IPS-NIHi7 (cell line): Measurements from ENCODE around the gene PAQR4.
A peak's percentile ranks its signal among the peaks of the same experiment; 100 is the strongest.

ENCODE experiments used
- DNase-seq: peaks from one replicate; pipeline ENCODE4 v3.0.0; 2012; ENCODE audit warnings: mixed read lengths; ENCODE audit errors: extremely low spot score

The PAQR4 gene

GRCh38 chr16:2964475-2965336 is 4.4 kb upstream of the PAQR4 start:
- DNase-seq: peak; percentile 93

DNA sequence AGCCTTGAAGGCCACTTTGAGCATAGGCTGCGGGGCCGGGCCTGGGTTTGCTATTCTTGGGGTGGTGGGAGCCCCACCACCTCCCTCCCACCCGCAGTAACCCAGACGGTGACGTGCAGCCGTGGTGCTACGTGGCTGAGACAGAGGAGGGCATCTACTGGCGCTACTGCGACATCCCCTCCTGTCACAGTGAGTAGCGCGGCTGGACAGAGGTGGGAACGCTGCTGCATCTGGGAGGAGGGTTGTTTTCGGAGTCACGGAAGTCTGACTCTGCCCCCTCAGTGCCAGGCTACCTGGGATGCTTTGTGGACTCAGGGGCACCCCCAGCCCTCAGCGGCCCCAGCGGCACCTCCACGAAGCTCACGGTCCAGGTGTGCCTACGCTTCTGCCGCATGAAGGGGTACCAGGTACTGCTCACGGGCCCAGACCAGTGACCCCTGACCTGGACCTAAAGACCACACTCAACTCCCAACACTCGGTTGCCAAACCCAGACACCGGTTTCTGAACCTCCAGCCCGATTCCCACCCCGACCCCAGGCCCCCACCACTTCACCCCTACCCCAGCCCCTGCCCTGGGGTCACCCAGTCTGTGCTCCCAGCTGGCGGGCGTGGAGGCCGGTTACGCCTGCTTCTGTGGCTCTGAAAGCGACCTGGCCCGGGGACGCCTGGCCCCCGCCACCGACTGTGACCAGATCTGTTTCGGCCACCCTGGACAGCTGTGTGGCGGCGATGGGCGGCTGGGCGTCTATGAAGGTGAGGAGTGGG is 2.9 kb upstream of the PAQR4 start:
- no peak for DNase-seq

GRCh38 chr16:2966808-2967191 is 2.3 kb upstream of the PAQR4 start:
- no peak for DNase-seq

- DNase-seq: no peak
Observed at GRCh38 chr16:2967211-2967631, 1.9 kb upstream of the PAQR4 start.

GRCh38 chr16:2967721-2968161 is 1.4 kb upstream of the PAQR4 start:
- DNase-seq: no peak

GRCh38 chr16:2968368-2968737 is 795 bp upstream of the PAQR4 start:
- no peak for DNase-seq

GRCh38 chr16:2969545-2970521 is 685 bp downstream of the PAQR4 start:
- DNase-seq: peak; percentile 83

DNA sequence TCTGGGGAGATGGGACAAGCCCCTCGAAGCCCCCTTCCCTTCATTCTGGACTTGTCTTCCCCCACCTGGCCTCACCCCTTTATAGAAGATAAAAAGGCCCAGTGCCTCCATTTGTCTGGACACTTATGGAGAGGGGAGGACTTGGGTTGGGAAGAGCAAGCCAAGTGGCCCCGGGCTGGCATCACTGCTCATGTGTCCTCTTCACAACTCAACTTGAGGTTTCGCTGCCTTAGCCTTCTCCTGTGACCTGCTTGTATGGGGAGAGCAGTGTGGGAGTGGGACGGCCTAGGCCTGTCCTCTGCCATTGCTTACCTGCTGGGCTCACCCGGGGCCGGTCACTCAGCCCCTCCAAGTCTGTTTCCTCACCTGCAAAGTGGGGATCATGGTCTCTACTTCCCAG is 1.4 kb downstream of the PAQR4 start:
- no peak for DNase-seq

DNA sequence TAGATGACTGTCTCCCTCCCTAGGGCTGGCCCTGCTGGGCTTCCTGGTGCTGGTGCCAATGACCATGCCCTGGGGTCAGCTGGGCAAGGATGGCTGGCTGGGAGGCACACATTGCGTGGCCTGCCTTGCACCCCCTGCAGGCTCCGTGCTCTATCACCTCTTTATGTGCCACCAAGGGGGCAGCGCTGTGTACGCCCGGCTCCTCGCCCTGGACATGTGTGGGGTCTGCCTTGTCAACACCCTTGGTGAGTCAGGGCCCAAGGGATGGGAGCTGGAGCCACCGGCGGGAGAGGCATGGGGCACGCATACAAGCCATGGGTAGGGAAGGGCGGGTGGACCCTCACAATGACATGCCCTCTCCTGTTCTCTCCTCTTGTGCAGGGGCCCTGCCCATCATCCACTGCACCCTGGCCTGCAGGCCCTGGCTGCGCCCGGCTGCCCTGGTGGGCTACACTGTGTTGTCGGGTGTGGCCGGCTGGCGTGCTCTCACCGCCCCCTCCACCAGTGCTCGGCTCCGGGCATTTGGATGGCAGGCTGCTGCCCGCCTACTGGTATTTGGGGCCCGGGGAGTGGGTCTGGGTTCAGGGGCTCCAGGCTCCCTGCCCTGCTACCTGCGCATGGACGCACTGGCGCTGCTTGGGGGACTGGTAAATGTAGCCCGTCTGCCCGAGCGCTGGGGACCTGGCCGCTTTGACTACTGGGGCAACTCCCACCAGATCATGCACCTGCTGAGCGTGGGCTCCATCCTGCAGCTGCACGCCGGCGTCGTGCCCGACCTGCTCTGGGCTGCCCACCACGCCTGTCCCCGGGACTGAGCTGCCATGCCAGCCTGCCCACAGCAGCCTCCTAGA is 2.2 kb downstream of the PAQR4 start:
- DNase-seq: no peak

DNA sequence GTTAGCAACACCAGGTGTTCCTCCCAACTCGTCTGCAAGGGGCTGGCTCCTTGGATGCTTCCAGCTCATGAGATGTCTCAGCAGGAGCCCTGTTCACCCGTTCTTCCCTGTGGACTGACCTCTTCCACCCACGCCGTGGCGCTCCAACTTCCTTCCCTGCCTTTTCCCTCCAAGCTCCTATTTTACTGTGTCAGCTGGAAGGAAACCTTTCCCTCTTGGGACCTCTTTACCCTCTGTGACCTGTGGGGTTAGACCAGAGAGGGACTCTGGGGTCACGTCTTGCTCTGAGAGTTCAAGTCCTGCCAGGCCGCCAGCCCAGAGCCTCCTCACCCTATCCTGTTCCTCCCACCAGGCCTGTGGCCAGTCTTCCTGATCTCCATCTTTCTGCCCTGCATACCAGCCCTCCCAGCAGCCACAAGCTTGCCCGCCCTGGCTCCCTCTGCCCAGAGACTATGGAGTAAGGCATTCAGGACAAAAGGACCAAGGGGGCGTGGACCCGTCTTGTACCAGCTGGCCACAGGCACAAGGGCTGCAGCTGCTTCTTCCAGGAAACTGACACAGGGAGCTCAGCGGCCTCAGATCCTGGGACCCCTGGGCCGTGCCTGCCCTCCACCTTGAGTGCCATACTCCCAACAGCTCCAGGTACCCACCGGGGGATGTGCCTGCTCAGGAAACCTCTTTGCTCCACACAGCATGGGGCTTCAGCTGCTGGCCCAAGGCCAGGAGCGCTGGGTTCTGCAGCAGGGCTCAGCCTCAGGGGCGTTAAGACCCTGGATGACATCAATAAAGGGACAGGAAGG is 3.0 kb downstream of the PAQR4 start:
- no peak for DNase-seq

- DNase-seq: no peak
Observed at GRCh38 chr16:2973093-2973492, 3.9 kb downstream of the PAQR4 start.

- no peak for DNase-seq
Observed at GRCh38 chr16:2973605-2974318, 4.6 kb downstream of the PAQR4 start.

DNA sequence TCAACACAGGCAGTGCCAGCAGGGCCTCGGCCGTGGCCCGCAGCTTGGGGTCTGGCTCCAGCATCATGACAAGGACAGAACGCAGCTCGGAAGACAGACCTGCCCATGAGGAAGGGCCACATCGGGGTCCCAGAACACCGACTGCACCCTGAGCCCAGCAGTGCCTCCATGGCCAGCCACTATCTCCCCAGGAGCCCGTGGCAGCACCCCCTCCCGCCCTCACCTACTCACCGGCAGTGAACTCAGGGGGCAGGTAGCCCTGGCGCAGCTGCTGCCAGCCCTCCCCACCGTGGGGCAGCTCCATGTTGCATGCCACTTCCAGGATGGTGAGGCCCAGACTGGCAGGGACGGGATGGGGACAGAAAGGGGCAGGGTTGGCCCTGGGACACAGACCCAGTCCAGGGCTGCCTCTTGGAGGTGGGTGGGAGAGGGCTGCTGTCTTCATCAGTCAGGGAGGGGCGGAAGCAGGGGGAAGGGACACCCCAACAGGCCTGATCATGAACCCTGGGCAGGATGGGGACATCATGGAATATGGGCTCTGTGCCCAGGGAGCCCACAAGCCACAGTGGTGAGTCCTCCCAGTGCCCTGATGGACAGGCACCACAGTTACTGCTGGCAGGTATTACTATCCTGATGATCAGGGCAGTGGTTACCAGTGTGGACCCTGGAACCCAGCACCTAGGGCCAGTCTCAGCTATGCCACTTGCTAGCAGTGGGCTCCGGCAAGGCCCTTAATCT is 5.3 kb downstream of the PAQR4 start:
- DNase-seq: no peak

DNA sequence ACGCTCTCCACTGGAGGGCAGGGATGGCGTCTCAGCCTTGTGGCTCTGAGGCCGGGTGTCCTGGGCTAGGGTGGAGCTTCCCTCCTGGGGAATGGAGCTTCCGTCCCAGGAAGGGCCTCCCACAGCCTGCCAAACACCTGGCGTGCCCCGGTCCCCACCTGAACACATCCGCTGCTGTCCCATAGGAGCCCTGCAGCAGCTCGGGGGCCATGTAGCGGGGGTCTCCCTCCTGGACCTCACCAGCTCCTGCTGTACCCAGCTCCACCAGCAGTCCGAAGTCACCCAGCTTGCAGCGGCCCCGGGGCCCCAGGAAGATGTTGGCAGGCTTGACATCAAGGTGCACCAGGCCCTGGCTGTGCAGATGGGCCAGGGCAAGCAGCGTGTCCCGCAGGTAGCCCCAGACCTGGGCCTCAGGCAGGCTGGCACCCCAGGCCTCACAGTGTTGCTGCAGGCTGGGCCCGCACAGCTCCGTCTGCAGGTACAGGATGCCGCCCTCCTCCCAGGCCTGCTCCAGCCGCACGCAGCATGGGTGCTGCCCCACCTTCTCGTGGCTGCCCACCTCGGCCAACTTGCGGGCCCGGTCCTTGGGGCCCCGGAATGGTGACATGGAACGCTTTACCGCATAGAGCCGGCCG is 6.1 kb downstream of the PAQR4 start:
- no peak for DNase-seq

- no peak for DNase-seq
Observed at GRCh38 chr16:2976201-2976600, 7.1 kb downstream of the PAQR4 start.

DNA sequence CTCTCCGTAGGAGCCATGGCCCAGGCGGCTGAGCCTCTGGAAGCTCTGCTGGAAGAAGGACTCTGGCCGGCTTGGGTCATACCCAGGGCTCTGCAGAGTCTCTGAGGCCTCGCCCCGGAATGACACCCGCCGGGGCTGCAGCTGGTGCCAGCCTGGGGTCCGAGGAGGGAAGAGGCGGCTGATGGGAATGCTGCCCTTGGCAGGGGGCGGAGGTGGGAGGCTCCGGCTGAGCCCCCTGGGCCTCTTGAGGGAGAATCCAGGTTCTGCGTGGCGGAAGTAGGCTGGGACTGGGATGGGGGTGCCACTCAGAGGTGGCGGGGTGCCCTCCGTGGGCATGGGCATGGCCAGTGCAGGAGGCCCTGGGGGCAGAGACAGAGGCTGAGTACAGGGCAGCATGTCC is 7.5 kb downstream of the PAQR4 start:
- no peak for DNase-seq

GRCh38 chr16:2977440-2977839 is 8.3 kb downstream of the PAQR4 start:
- DNase-seq: no peak

DNA sequence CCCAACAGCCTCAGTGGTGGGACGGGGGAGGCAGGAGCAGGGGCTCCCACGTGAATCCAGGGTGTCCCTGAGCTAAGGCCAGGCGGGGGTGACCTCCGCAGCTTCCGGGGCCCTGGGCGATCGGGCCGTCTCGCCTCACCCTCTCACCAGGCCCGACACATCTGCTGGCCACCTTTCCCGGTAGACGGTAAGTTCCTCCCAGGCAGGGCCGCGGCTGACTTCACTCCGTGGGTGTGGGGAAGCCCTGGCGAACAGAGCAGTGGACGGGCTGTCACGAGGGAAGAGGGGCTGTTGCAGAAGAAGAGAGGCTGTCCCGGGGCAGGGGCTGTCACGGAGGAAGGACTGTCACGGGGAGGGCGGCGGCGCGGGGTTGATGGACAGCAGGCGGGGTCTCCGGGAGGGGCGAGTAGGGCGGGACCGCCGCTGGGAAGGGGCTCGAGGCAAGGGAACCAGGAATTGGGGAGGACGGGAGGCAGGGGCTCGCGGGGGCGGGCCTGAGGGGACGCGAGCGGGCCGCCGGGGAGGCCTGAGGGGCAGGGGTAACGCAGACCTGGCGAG is 10.6 kb downstream of the PAQR4 start:
- DNase-seq: peak; percentile 61
